Measurements from ENCODE around the gene PHACTR3.

DNA sequence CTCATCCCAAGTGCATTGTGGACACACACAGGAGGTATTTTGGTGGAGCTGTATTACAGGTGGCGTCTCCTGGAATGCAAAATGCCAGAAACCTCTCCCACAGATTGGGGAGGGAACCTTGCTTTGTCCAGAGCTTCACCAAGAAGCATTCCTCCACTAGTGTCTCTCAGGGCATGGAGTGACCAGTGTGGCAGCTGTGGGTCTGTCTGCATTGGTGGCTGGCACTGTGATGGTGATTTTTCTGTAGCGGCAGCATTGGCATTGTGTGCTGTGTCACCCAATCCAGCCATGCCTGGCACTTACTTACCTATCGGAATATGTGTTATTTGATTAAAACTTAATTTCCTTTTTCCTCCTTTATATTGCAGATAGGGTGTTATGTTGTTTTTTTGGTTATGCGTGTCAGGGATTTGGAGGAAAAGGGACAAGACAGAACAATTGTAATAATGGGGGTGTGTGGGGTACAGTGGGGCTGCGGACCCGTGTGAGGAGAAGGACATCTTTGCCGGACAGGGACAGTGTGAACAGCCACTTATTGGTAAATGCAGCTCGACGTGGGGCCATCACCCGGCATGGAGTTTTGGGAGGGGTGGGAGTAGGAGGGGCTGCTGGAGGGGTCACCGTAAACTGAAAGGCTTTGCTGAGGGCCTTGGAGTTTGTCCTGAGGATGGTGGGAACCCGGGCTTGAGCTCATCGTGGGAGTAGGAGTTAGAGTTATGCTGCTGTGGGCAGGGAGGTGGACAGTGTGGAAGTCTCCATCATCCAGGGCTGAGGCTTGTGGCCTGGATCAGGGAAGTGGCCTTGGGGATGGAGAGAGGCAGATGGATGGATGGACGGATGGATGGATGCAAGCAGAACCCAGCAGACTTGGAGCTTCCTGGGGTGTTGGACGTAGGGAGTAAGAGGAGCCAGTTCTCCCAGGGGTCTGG is 224.0 kb downstream of the PHACTR3 start:
- TF ChIP-seq, protein P1, sequence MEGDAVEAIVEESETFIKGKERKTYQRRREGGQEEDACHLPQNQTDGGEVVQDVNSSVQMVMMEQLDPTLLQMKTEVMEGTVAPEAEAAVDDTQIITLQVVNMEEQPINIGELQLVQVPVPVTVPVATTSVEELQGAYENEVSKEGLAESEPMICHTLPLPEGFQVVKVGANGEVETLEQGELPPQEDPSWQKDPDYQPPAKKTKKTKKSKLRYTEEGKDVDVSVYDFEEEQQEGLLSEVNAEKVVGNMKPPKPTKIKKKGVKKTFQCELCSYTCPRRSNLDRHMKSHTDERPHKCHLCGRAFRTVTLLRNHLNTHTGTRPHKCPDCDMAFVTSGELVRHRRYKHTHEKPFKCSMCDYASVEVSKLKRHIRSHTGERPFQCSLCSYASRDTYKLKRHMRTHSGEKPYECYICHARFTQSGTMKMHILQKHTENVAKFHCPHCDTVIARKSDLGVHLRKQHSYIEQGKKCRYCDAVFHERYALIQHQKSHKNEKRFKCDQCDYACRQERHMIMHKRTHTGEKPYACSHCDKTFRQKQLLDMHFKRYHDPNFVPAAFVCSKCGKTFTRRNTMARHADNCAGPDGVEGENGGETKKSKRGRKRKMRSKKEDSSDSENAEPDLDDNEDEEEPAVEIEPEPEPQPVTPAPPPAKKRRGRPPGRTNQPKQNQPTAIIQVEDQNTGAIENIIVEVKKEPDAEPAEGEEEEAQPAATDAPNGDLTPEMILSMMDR (IDR thresholded peaks at IDR 0.05): no peak
- TF ChIP-seq POLR2A (IDR thresholded peaks at IDR 0.05): no peak
